ENCODE measurements around the gene MALAT1. TPM values are rescaled to one million over a fixed set of nuclear protein-coding genes. Genes with fewer than 3 reads are reported as not detected.

Gene MALAT1
- total RNA-seq, 1 donor from 2014 or later, result 16,546 TPM

DNA sequence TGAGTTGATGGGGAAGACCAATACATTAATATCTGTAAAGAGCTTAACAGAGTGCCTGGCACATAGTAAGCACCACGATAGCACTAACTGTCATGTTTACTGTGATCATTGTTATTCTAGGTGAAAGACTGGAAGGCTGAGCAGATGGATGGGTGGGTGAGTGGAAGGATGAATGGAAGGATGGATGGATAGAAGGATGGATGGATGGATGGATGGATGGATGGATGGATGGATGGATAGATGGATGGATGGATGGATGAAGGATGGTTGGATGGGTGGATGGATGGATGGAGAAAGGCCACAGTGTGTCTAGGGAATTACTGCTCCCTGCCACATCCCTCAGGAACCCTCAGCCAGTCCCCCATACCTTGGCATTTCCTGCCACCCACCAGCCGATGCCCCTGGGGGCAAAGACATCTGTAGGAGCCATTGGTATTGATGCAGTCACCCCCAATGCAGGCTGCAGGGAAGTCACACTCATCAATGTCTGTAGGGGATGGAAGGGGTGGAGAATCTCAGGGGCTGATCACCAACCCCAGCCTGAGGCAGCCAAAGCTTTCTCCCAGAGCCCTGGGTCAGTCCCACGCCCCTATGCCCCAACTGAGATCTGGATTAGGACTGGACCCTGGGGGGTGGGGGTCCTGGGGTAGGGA is 44.0 kb downstream of the MALAT1 start:
- H3K27ac Mint-ChIP-seq, result no peak overlapping the region
- peaks cover 18% of the 10 kb centered on the region for H3K36me3 Mint-ChIP-seq (ENCODE audit: insufficient read depth)
- peaks cover 54% of the 10 kb centered on the region for H3K27me3 Mint-ChIP-seq
- peaks cover 10% of the 10 kb centered on the region for H3K4me1 Mint-ChIP-seq (ENCODE audit: low read depth)
- TF ChIP-seq, protein P1, sequence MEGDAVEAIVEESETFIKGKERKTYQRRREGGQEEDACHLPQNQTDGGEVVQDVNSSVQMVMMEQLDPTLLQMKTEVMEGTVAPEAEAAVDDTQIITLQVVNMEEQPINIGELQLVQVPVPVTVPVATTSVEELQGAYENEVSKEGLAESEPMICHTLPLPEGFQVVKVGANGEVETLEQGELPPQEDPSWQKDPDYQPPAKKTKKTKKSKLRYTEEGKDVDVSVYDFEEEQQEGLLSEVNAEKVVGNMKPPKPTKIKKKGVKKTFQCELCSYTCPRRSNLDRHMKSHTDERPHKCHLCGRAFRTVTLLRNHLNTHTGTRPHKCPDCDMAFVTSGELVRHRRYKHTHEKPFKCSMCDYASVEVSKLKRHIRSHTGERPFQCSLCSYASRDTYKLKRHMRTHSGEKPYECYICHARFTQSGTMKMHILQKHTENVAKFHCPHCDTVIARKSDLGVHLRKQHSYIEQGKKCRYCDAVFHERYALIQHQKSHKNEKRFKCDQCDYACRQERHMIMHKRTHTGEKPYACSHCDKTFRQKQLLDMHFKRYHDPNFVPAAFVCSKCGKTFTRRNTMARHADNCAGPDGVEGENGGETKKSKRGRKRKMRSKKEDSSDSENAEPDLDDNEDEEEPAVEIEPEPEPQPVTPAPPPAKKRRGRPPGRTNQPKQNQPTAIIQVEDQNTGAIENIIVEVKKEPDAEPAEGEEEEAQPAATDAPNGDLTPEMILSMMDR (IDR thresholded peaks at IDR 0.05; ENCODE audit: unreplicated experiment), result no peak
- no peaks in the 10 kb centered on the region for H3K9me3 Mint-ChIP-seq (ENCODE audit: low read depth)
- no peak overlapping the region for H3K4me3 Mint-ChIP-seq (ENCODE audit: low read depth)
- no peak for DNase-seq (ENCODE audit: low spot score, unreplicated experiment)

- Mint-ChIP-seq H3K27me3 (peaks cover 59% of the 10 kb centered on the region), H3K27ac (no peak overlapping the region), H3K9me3 (ENCODE audit: low read depth) (no peaks in the 10 kb centered on the region), H3K4me1 (ENCODE audit: low read depth) (peaks cover 11% of the 10 kb centered on the region), H3K4me3 (ENCODE audit: low read depth) (peak overlapping the region; percentile 58), H3K36me3 (ENCODE audit: insufficient read depth) (peaks cover 17% of the 10 kb centered on the region)
- TF ChIP-seq, protein P1 (IDR thresholded peaks at IDR 0.05; ENCODE audit: unreplicated experiment), result no peak
- DNase-seq (ENCODE audit: low spot score, unreplicated experiment), result no peak
Measured at GRCh38 chr11:65545853-65546216, 47.0 kb downstream of the MALAT1 start.

- TF ChIP-seq, protein P1 (IDR thresholded peaks at IDR 0.05; ENCODE audit: unreplicated experiment), result no peak
Measured at GRCh38 chr11:65546217-65546958, 47.5 kb downstream of the MALAT1 start.

DNA sequence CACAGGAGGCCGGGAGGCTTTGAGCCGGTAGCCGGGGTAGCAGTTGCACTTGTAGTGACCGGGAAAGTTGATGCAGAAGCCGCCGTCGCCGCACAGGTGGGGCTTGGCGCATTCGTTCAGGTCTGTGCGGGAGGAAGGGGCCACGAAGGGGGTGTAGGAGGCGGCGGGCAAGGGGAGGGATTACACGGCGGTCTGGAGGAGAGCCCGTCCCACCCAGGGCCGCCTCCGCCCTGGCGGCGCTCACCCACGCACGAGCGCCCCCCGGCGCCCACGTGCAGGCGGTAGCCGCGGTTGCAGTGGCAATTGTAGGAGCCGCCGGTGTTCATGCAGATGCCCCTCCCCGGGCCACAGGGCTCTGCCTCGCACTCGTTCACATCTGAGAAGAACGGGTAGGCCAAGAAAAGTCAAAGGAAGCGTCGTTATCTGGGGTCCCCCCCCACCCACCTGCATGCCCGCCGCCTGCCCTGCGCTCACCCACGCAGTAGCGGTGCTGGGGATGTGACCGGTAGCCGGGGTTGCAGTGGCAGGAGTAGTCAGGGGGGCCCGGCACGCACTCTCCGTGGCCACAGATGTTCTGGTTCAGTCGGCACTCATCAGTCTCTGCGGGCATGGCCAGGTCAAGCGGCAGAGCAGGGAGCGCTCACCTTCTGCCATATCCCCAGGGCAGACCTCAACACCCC is 48.7 kb downstream of the MALAT1 start:
- no peak for DNase-seq (ENCODE audit: low spot score, unreplicated experiment)
- Mint-ChIP-seq H3K4me3 (ENCODE audit: low read depth) (no peak overlapping the region), H3K27me3 (peaks cover 58% of the 10 kb centered on the region), H3K36me3 (ENCODE audit: insufficient read depth) (peaks cover 17% of the 10 kb centered on the region), H3K27ac (no peak overlapping the region), H3K4me1 (ENCODE audit: low read depth) (peaks cover 22% of the 10 kb centered on the region), H3K9me3 (ENCODE audit: low read depth) (no peaks in the 10 kb centered on the region)
- TF ChIP-seq, protein P1 (IDR thresholded peaks at IDR 0.05; ENCODE audit: unreplicated experiment), result peak; percentile 14

More at GRCh38 chr11:65546217-65546958, 47.5 kb downstream of the MALAT1 start:
- H3K9me3 Mint-ChIP-seq (ENCODE audit: low read depth), result no peaks in the 10 kb centered on the region
- no peak overlapping the region for H3K27ac Mint-ChIP-seq
- peak; percentile 91 for DNase-seq (ENCODE audit: low spot score, unreplicated experiment)
- H3K4me3 Mint-ChIP-seq (ENCODE audit: low read depth), result peak overlapping the region; percentile 58
- peaks cover 13% of the 10 kb centered on the region for H3K4me1 Mint-ChIP-seq (ENCODE audit: low read depth)
- H3K27me3 Mint-ChIP-seq, result peaks cover 56% of the 10 kb centered on the region
- peaks cover 17% of the 10 kb centered on the region for H3K36me3 Mint-ChIP-seq (ENCODE audit: insufficient read depth)

- Mint-ChIP-seq H3K9me3 (ENCODE audit: low read depth) (no peaks in the 10 kb centered on the region), H3K36me3 (ENCODE audit: insufficient read depth) (peaks cover 14% of the 10 kb centered on the region), H3K4me3 (ENCODE audit: low read depth) (peak overlapping the region; percentile 37), H3K27ac (no peak overlapping the region), H3K27me3 (peaks cover 55% of the 10 kb centered on the region), H3K4me1 (ENCODE audit: low read depth) (peaks cover 24% of the 10 kb centered on the region)
- TF ChIP-seq, protein P1 (IDR thresholded peaks at IDR 0.05; ENCODE audit: unreplicated experiment), result no peak
- DNase-seq (ENCODE audit: low spot score, unreplicated experiment), result no peak
Measured at GRCh38 chr11:65548395-65548794, 49.5 kb downstream of the MALAT1 start.

All from progenitor cell of endocrine pancreas (in vitro differentiated cells).